ENCODE measurements around the gene COX6B2. TPM values are rescaled to one million over a fixed set of nuclear protein-coding genes. Genes with fewer than 3 reads are reported as not detected.
A peak's percentile ranks its signal among the peaks of the same experiment; 100 is the strongest.
"Not testable (repeated sequence)": the region's sequence is repeated elsewhere in the genome, so short reads cannot be mapped to it uniquely, and the experiment has no call there.

Gene COX6B2
- total RNA-seq, 1 donor: not detected

DNA sequence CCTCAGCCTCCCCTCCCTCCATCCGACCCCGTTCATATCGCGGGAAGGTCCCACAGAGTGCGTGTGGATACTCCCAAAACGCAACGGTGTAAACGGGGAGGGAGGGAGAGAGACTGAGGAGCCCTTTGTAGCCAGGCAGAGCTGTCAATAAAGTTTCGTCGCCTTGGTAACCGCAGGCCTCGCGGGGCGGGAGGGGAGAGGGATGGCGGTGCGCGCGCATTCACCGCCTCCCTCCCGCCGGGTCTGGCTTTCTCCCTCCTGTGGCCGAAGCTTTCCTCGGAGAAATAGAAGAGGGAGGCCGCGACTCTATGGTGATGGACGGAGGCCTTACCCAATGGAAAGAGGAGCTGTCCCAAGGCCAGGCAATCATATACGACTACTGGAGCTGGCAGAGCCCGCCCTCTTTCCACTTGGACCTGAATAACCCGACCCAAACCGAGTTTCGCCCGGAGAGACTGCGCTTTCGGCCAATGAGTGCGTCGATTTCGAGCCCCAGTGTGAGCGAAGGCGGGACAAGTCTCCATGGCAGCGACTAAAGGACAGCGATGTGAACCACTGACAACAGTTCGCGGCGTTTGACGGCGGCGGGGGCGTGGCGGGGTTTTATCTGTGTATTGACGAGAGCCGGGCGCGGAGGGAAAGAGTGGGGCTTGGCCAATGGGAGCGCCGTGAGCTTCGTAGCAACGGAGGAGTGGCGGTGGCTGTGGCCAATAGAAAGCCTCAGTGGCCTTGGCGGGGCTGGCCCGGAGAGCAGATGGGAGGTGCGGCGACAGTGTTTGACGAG is 15.2 kb downstream of the COX6B2 start, which contains the start of gene KMT5C:
Gene KMT5C, plus strand, starts transcription at position 772 of the 784 bp plus-strand sequence. CDS start 2,061 bp downstream, outside the sequence.
- DNase-seq (ENCODE audit: low read depth): peak; percentile 100
- peak within 1 kb of the TSS; percentile 87 for H3K4me3 ChIP-seq (ENCODE audit: low read depth, low read length)
- TF ChIP-seq, protein P1, sequence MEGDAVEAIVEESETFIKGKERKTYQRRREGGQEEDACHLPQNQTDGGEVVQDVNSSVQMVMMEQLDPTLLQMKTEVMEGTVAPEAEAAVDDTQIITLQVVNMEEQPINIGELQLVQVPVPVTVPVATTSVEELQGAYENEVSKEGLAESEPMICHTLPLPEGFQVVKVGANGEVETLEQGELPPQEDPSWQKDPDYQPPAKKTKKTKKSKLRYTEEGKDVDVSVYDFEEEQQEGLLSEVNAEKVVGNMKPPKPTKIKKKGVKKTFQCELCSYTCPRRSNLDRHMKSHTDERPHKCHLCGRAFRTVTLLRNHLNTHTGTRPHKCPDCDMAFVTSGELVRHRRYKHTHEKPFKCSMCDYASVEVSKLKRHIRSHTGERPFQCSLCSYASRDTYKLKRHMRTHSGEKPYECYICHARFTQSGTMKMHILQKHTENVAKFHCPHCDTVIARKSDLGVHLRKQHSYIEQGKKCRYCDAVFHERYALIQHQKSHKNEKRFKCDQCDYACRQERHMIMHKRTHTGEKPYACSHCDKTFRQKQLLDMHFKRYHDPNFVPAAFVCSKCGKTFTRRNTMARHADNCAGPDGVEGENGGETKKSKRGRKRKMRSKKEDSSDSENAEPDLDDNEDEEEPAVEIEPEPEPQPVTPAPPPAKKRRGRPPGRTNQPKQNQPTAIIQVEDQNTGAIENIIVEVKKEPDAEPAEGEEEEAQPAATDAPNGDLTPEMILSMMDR (IDR thresholded peaks at IDR 0.05; ENCODE audit: insufficient read depth, low read length): peak; percentile 56

DNA sequence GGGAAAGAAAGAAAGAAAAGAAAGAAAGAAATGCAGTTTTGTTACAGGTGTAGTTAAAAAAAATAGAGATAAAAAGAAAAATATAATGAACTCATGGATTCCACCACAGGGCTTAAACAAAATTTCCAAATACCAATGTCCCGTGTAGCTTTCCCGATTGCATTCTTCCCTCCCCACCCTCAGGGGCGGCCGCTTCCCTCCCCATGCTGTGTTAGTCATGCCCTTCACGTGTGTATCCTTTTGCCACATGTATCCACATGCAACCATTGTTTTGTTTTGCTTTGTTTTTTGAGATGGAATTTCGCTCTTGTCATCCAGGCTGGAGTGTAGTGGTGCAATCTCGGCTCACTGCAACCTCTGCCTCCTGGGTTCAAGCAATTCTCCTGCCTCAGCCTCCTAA is 18.4 kb downstream of the COX6B2 start:
- DNase-seq (ENCODE audit: low read depth): peak; percentile 46
- no peak overlapping the region for H3K4me3 ChIP-seq (ENCODE audit: low read depth, low read length)

DNA sequence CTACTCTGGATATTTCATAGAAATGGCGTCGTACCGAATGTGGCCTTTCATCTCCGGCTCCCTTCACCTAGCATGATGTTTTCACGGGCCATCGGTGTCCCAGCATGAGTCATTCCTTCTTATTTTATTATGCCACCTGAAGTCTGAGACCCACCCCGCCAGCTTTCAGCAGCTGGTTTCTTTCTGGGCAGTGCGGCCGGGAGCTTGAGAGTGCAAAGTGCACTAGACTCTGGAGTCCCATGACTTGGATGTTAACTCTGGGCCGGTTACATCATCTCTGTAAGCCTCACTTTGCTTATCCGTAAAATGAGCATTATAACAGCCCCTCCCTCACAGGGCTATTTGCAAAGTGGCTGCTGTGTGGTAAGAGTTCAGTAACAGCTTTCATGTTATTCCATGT is 20.6 kb downstream of the COX6B2 start:
- H3K4me3 ChIP-seq (ENCODE audit: low read depth, low read length): no peak overlapping the region
- no peak for DNase-seq (ENCODE audit: low read depth)
- TF ChIP-seq, protein P1 (IDR thresholded peaks at IDR 0.05; ENCODE audit: insufficient read depth, low read length): no peak

More for the DNA sequence above, 18.4 kb downstream of the COX6B2 start:
- TF ChIP-seq, protein P1 (IDR thresholded peaks at IDR 0.05; ENCODE audit: insufficient read depth, low read length): no peak

DNA sequence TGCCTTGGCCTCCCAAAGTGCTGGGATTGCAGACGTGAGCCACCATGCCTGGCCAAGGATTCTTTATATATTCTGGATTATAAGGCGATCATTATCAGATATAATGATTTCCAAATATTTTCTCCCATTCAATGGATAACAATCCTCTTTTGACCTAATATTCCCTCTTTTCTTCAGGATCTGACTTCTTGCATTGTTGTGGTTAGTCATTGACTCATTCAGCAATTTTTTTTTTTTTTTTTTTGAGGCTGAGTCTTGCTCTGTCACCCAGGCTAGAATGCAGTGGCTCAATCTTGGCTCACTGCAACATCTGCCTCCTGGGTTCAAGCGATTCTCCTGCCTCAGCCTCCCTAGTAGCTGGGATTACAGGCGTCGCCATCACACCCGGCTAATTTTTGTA is 24.7 kb downstream of the COX6B2 start:
- peak; percentile 57 for DNase-seq (ENCODE audit: low read depth)

DNA sequence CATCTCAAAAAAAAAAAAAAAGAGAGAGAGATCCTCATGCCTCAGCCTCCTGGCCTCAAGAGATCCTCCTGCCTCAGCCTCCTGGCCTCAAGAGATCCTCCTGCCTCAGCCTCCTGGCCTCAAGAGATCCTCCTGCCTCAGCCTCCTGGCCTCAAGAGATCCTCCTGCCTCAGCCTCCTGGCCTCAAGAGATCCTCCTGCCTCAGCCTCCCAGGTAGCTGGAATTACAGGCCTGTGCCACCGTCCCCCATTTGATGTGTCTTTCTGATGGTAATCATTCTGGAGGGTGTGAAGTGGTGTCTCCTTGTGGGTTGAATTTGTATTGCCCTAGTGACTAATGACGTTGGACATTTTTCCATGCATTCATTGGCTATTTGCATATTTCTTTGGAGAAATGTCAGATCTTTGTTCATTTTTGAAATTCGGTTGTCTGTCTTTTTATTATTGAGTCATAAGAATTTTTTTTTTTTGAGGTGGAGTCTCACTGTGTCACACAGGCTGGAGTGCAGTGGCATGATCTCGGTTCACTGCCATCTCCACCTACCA is 25.7 kb downstream of the COX6B2 start:
- H3K4me3 ChIP-seq (ENCODE audit: low read depth, low read length); DNase-seq (ENCODE audit: low read depth): not testable (repeated sequence)

More for the DNA sequence above, 24.7 kb downstream of the COX6B2 start:
- not testable (repeated sequence) for H3K4me3 ChIP-seq (ENCODE audit: low read depth, low read length)

DNA sequence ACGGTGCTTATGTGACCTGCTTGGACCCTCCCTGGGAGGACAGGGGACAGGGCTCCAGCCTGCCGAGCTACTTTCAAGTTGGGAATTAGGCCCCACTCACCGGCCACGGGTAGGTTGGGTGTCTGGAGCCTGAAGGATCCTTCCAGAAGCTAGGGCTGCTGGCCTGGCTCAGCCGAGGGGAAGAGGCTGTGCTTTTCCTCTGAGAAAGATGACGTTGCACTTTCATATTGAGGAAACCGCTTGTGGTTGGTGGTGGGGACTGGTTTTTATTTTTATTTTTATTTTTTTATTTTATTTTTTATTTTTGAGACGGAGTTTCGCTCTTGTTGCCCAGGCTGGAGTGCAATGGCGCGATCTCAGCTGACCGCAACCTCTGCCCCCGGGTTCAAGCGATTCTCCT is 29.3 kb downstream of the COX6B2 start, which contains the start of gene TMEM150B:
Gene TMEM150B, minus strand, starts transcription at position 170 of the 400 bp plus-strand sequence. CDS start 4,305 bp downstream, outside the sequence.
- TF ChIP-seq, protein P1 (IDR thresholded peaks at IDR 0.05; ENCODE audit: insufficient read depth, low read length): no peak
- no peak within 1 kb of the TSS for H3K4me3 ChIP-seq (ENCODE audit: low read depth, low read length)
- DNase-seq (ENCODE audit: low read depth): no peak

DNA sequence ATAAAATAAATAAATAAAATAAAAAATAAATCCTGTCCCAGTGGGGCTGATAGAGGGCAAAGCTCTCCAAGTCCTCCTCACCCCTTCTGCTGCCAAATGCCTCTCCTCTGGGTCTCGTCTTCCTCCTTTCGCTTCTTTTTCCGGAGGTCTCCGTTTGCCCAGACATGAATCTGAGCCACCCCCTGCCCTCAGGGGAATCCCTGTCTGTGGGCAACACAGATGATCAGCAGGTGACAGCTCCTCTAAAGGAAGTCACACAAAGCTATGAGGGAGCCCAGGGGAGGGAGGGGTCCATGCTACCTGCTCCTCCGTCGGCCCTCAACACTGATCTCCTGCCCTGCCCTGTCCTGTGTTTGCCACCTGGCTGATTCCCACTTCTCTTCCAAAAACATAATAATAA is 29.9 kb downstream of the COX6B2 start:
- DNase-seq (ENCODE audit: low read depth): no peak
- TF ChIP-seq, protein P1 (IDR thresholded peaks at IDR 0.05; ENCODE audit: insufficient read depth, low read length): no peak
- no peak overlapping the region for H3K4me3 ChIP-seq (ENCODE audit: low read depth, low read length)

Data from fibroblast of the aortic adventitia (primary cell).